K562 (cell line): Measurements from ENCODE around the gene JPT1. TPM values are rescaled to one million over a fixed set of nuclear protein-coding genes. Genes with fewer than 3 reads are reported as not detected.
A peak's percentile ranks its signal among the peaks of the same experiment; 100 is the strongest.

Source experiments
- CBFA2T2 ChIP-seq: fragments of 450-650 bp; conservative IDR thresholded peaks from 2 replicates; pipeline ENCODE4 v1.6.1; 2017; ENCODE audit warnings: mild to moderate bottlenecking
- CREB3 ChIP-seq: fragments of 450-650 bp; conservative IDR thresholded peaks from 2 replicates; pipeline ENCODE4 v1.6.1; 2016; ENCODE audit warnings: missing genetic modification characterization, low read depth, mild to moderate bottlenecking, missing compliant biosample characterization, moderate library complexity
- GTF2B ChIP-seq: IDR thresholded peaks from 2 replicates; pipeline ENCODE4 v1.6.1; 2011; ENCODE audit not compliant: insufficient read length; ENCODE audit errors: extremely low read depth
- HDAC8 ChIP-seq: fragments of 450-650 bp; IDR thresholded peaks from 2 replicates; pipeline ENCODE4 v1.6.1; 2016; ENCODE audit warnings: mild to moderate bottlenecking, missing genetic modification characterization, moderate library complexity, missing compliant biosample characterization
- IFI16 ChIP-seq: fragments of 250-450 bp; sonication (Bioruptor Pico); IDR thresholded peaks from 2 replicates; pipeline ENCODE4 v2.1.2; 2022; ENCODE audit warnings: mild to moderate bottlenecking, inconsistent platforms
- MAFF ChIP-seq: IDR thresholded peaks from 2 replicates; pipeline ENCODE4 v1.6.1; 2012; ENCODE audit warnings: low read length, improper control_type of control experiment
- MCM3 ChIP-seq: fragments of 450-650 bp; IDR thresholded peaks from 2 replicates; pipeline ENCODE4 v1.6.1; 2016
- NCOA2 ChIP-seq, 2 experiments: fragments of 450-650 bp; IDR thresholded peaks; 2 replicates each; pipeline ENCODE4 v1.6.1; 2018; ENCODE audit warnings: mild to moderate bottlenecking in 2 of 2, moderate library complexity in 1 of 2; ENCODE audit not compliant: partially characterized antibody in 2 of 2
- PPARD ChIP-seq: fragments of 250-450 bp; sonication (Bioruptor Pico); IDR thresholded peaks from 2 replicates; pipeline ENCODE4 v1.8.0; 2022; ENCODE audit warnings: inconsistent platforms, mild to moderate bottlenecking, moderate library complexity
- PRDM10 ChIP-seq: fragments of 450-650 bp; IDR thresholded peaks from 2 replicates; pipeline ENCODE4 v1.6.1; 2018; ENCODE audit not compliant: partially characterized antibody
- RAD21 ChIP-seq, 2 experiments: fragments of 250-450 bp in 1 of 2; fragments of 450-650 bp in 1 of 2; sonication (Bioruptor Pico) in 1 of 2; formaldehyde crosslinking in 1 of 2; IDR thresholded peaks in 1 of 2; conservative IDR thresholded peaks in 1 of 2; 2 replicates each; pipeline versions ENCODE4 v1.4.0 to v1.8.0; 2020 to 2022; ENCODE audit warnings: mild to moderate bottlenecking in 2 of 2, moderate library complexity in 1 of 2
- RBFOX2 ChIP-seq: fragments of 200-400 bp; formaldehyde crosslinking; IDR thresholded peaks from 2 replicates; pipeline ENCODE4 v1.6.1; 2017; ENCODE audit warnings: low read depth, mild to moderate bottlenecking, low read length, moderate library complexity
- RFX1 ChIP-seq: fragments of 450-650 bp; IDR thresholded peaks from 2 replicates; pipeline ENCODE4 v1.6.1; 2016; ENCODE audit warnings: mild to moderate bottlenecking, moderate library complexity
- SP2 ChIP-seq: IDR thresholded peaks from 2 replicates; pipeline ENCODE4 v1.6.1; 2011; ENCODE audit warnings: mild to moderate bottlenecking, low read depth, low read length, moderate library complexity; ENCODE audit not compliant: poor library complexity, severe bottlenecking; ENCODE audit errors: extremely low read depth
- TEAD4 ChIP-seq, 2 experiments: sonication (generic) in 1 of 2; formaldehyde crosslinking in 1 of 2; IDR thresholded peaks; 2 replicates each; pipeline versions ENCODE4 v1.6.1 to v1.8.0; 2012 to 2022; ENCODE audit warnings: borderline replicate concordance in 1 of 2, inconsistent platforms in 1 of 2, low read length in 1 of 2, mild to moderate bottlenecking in 1 of 2, missing genetic modification reagents in 1 of 2
- XRCC3 ChIP-seq: fragments of 450-650 bp; IDR thresholded peaks from 2 replicates; pipeline ENCODE4 v1.6.1; 2017; ENCODE audit warnings: mild to moderate bottlenecking, moderate library complexity
- ZBTB5 ChIP-seq: fragments of 450-650 bp; IDR thresholded peaks from 2 replicates; pipeline ENCODE4 v1.6.1; 2017; ENCODE audit warnings: antibody characterized with exemption
- ZNF347 ChIP-seq: fragments of 450-650 bp; formaldehyde crosslinking; IDR thresholded peaks from 2 replicates; pipeline ENCODE4 v1.4.0; 2020; ENCODE audit warnings: low read depth, mild to moderate bottlenecking, moderate library complexity
- polyA plus RNA-seq, 8 experiments: library from polyadenylated mRNA; depleted of rRNA in 4 of 8; stranded (reverse) in 5 of 8; unstranded in 3 of 8; fragments of >200 nt; fragmentation: Nextera tagmentation in 2 of 8; fragmentation: Illumina TruSeq in 1 of 8; extraction: Ambion mirVana in 2 of 8; extraction: Trizol in 1 of 8; gene quantifications; 2 replicates each; pipeline versions ENCODE4 v1.2.1 to v1.2.3, GENCODE V29; 2011 to 2014; ENCODE audit warnings: inconsistent platforms in 1 of 8, missing spikeins in 1 of 8
- total RNA-seq, 7 experiments: library from RNA; depleted of rRNA in 6 of 7; stranded (reverse); fragments of >200 nt in 6 of 7; fragmentation: Illumina TruSeq in 2 of 7; extraction: Trizol in 2 of 7; gene quantifications; 2 replicates each; pipeline versions ENCODE4 v1.2.1 to v1.2.3, GENCODE V29; 2011 to 2021; ENCODE audit warnings: low replicate concordance in 1 of 7

The JPT1 gene
- total and polyA plus RNA-seq, 9 of the 15 experiments (the other 6 are each of a cell fraction or from before 2014, with no cell fraction given): 56.7 to 292 (median 144) TPM

GRCh38 chr17:75182569-75183436, 28.5 kb upstream of the JPT1 start, which contains the start of gene SUMO2 (continued):
- TF ChIP-seq IFI16 (CRISPR knock-in tag): no peak
- no peak for TF ChIP-seq ZNF347 (CRISPR knock-in tag)
- no peak for TF ChIP-seq GTF2B
- TF ChIP-seq CBFA2T2: no peak
- no peak; the same call in 1 of the 2 replicates for TF ChIP-seq TEAD4 (IDR thresholded peaks at IDR 0.05; ENCODE audit: low read length)
- no peak for TF ChIP-seq TEAD4 (CRISPR knock-in tag; IDR thresholded peaks at IDR 0.05; ENCODE audit: borderline replicate concordance)
- TF ChIP-seq XRCC3: no peak
- TF ChIP-seq RFX1: no peak
- TF ChIP-seq PPARD (CRISPR knock-in tag): no peak
- TF ChIP-seq MCM3: no peak
- peak; percentile 82 for TF ChIP-seq HDAC8 (tag)
- no peak for TF ChIP-seq NCOA2 (IDR thresholded peaks at IDR 0.05; ENCODE audit: partially characterized antibody in 2 of 2)
- TF ChIP-seq MAFF: no peak
- TF ChIP-seq RBFOX2: peak; percentile 93
- TF ChIP-seq ZBTB5: no peak
- no peak; the same call in none of the 2 replicates for TF ChIP-seq CREB3
- TF ChIP-seq SP2: no peak
- TF ChIP-seq PRDM10: no peak
- TF ChIP-seq RAD21 (CRISPR knock-in tag; conservative IDR thresholded peaks at IDR 0.05 in 1 of 2, IDR thresholded peaks at IDR 0.05 in 1 of 2): no peak; a peak in 1 of 4 replicates
